ENCODE results near the gene ZSWIM3. TPM values are rescaled to one million over a fixed set of nuclear protein-coding genes. Genes with fewer than 3 reads are reported as not detected.

Gene ZSWIM3
- total and polyA plus RNA-seq, 2 of the 13 experiments (the other 11 are each of a cell fraction or from before 2014, with no cell fraction given): 5.2 to 5.8 TPM

- no peak for TF ChIP-seq TFDP2 (CRISPR knock-in tag; IDR thresholded peaks at IDR 0.05)
- TF ChIP-seq, protein P1, sequence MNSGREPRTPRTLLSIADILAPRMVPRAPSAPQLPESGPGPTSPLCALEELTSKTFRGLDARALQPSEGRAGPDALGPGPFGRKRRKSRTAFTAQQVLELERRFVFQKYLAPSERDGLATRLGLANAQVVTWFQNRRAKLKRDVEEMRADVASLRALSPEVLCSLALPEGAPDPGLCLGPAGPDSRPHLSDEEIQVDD (CRISPR knock-in tag; IDR thresholded peaks at IDR 0.05; ENCODE audit: borderline replicate concordance): no peak
- TF ChIP-seq ZNF274 (CRISPR knock-in tag; IDR thresholded peaks at IDR 0.05): no peak; the same call in 1 of the 2 replicates
- TF ChIP-seq ZNF335 (CRISPR knock-in tag; IDR thresholded peaks at IDR 0.05): no peak
- no peak for TF ChIP-seq WIZ (CRISPR knock-in tag; IDR thresholded peaks at IDR 0.05)
- peak; percentile 70 for TF ChIP-seq CEBPG (CRISPR knock-in tag; IDR thresholded peaks at IDR 0.05)
- no peak for TF ChIP-seq ZFP36L2 (CRISPR knock-in tag; IDR thresholded peaks at IDR 0.05)
- no peak for TF ChIP-seq ZNF7 (CRISPR knock-in tag; IDR thresholded peaks at IDR 0.05)
- 0 out of 2 replicates have a peak, but pooled peaks have one; percentile 21 for TF ChIP-seq TRIM24 (CRISPR knock-in tag; IDR thresholded peaks at IDR 0.05)
- TF ChIP-seq ZNF614 (CRISPR knock-in tag; IDR thresholded peaks at IDR 0.05; ENCODE audit: borderline replicate concordance): no peak
- no peak for TF ChIP-seq ZBTB4 (CRISPR knock-in tag; IDR thresholded peaks at IDR 0.05; ENCODE audit: borderline replicate concordance)
- TF ChIP-seq ZNF235 (CRISPR knock-in tag; IDR thresholded peaks at IDR 0.05; ENCODE audit: borderline replicate concordance): no peak
- TF ChIP-seq ZNF503 (CRISPR knock-in tag; IDR thresholded peaks at IDR 0.05): 0 out of 2 replicates have a peak, but pooled peaks have one; percentile 35
- no peak for TF ChIP-seq ETV6 (CRISPR knock-in tag; conservative IDR thresholded peaks at IDR 0.05)
- TF ChIP-seq TEAD3 (CRISPR knock-in tag; optimal IDR thresholded peaks at IDR 0.05; ENCODE audit: borderline replicate concordance): no peak
- TF ChIP-seq KDM5A (IDR thresholded peaks at IDR 0.05; ENCODE audit: borderline replicate concordance, low read length): no peak
- TF ChIP-seq TGIF2 (CRISPR knock-in tag; IDR thresholded peaks at IDR 0.05): no peak
- TF ChIP-seq SP5 (CRISPR knock-in tag; IDR thresholded peaks at IDR 0.05; ENCODE audit: borderline replicate concordance, low read depth): no peak
- no peak for TF ChIP-seq GATA4 (IDR thresholded peaks at IDR 0.05; ENCODE audit: borderline replicate concordance, low read depth)
Measured at GRCh38 chr20:45920462-45921336, 63.3 kb downstream of the ZSWIM3 start (continued).

Measured in HepG2 (cell line).